IMR-90 (cell line): ENCODE data around the gene ZFPM1. TPM values are rescaled to one million over a fixed set of nuclear protein-coding genes. Genes with fewer than 3 reads are reported as not detected.

ENCODE experiments used
- ATAC-seq: fragments of 200-7000 bp; cut with Tn5 transposase; 2 replicates; pipeline ENCODE4 v1.9.1; 2020; ENCODE audit warnings: low read depth, mild to moderate bottlenecking, moderate library complexity
- BruUV-seq: library from RNA; stranded (reverse); fragments of 400-500 nt; replicated peaks from 2 replicates; lab custom pipeline; 2021; lab: Mats Ljungman, UMichigan
- CTCF ChIA-PET: fragments of 300-600 bp; formaldehyde crosslinking; extraction: SDS; loops from one replicate; lab custom pipeline; 2021; ENCODE audit warnings: antibody characterized with exemption; lab: Yijun Ruan, JAX
- POLR2A ChIA-PET: fragments of 300-600 bp; sonication (Branson Sonifier 250); formaldehyde crosslinking; loops from one replicate; lab custom pipeline; 2022; ENCODE audit warnings: antibody characterized with exemption; ENCODE audit not compliant: unreplicated experiment; lab: Charles Lee
- DNase-seq: peaks from one replicate; pipeline ENCODE4 v3.0.0; 2013
- H2AFZ ChIP-seq: replicated peaks from 2 replicates; pipeline ENCODE3; 2013; ENCODE audit warnings: low read length, mild to moderate bottlenecking; ENCODE audit not compliant: poor library complexity
- H2AK5ac ChIP-seq: 2 replicates; pipeline ENCODE4 v1.6.1; 2013; ENCODE audit warnings: low read depth, low read length, inconsistent platforms
- H2AK9ac ChIP-seq: replicated peaks from 2 replicates; pipeline ENCODE3; 2013; ENCODE audit warnings: mild to moderate bottlenecking, low read depth, low read length, moderate library complexity; ENCODE audit not compliant: poor library complexity
- H2BK120ac ChIP-seq: 2 replicates; pipeline ENCODE4 v1.6.1; 2013; ENCODE audit warnings: low read depth, low read length, inconsistent platforms
- H2BK15ac ChIP-seq: 3 replicates; pipeline ENCODE4 v1.6.1; 2013; ENCODE audit warnings: low read depth, low read length, inconsistent platforms
- H2BK20ac ChIP-seq: 2 replicates; pipeline ENCODE4 v1.6.1; 2013; ENCODE audit warnings: low read depth, mild to moderate bottlenecking, inconsistent platforms, low read length, moderate library complexity
- H2BK5ac ChIP-seq: 2 replicates; pipeline ENCODE4 v1.6.1; 2013; ENCODE audit warnings: mild to moderate bottlenecking, low read depth, low read length, inconsistent platforms; ENCODE audit not compliant: poor library complexity, severe bottlenecking
- H3K14ac ChIP-seq: replicated peaks from 2 replicates; pipeline ENCODE4 v1.6.1; 2013; ENCODE audit warnings: low read depth, low read length, inconsistent platforms
- H3K18ac ChIP-seq: 2 replicates; pipeline ENCODE4 v1.6.1; 2013; ENCODE audit warnings: low read depth, low read length, control low read depth
- H3K23ac ChIP-seq: 2 replicates; pipeline ENCODE4 v1.6.1; 2013; ENCODE audit warnings: low read depth, low read length, inconsistent platforms
- H3K27ac ChIP-seq: 2 replicates; pipeline ENCODE4 v1.5.1; 2013; ENCODE audit warnings: mild to moderate bottlenecking, control low read depth, low read length; ENCODE audit not compliant: insufficient read depth
- H3K27me3 ChIP-seq: 2 replicates; pipeline ENCODE4 v1.6.1; 2013; ENCODE audit warnings: low read length; ENCODE audit not compliant: control insufficient read depth, insufficient read depth
- H3K36me3 ChIP-seq: 2 replicates; pipeline ENCODE4 v1.6.1; 2013; ENCODE audit warnings: low read length, mixed read lengths; ENCODE audit not compliant: control insufficient read depth, insufficient read depth
- H3K4ac ChIP-seq: 2 replicates; pipeline ENCODE4 v1.6.1; 2013; ENCODE audit warnings: low read depth, low read length, inconsistent platforms
- H3K4me1 ChIP-seq: 2 replicates; pipeline ENCODE4 v1.6.1; 2013; ENCODE audit warnings: low read length, mixed read lengths; ENCODE audit not compliant: control insufficient read depth, insufficient read depth
- H3K4me2 ChIP-seq: 2 replicates; pipeline ENCODE4 v1.6.1; 2013; ENCODE audit warnings: low read depth, mild to moderate bottlenecking, control low read depth, low read length, moderate library complexity
- H3K4me3 ChIP-seq: 2 replicates; pipeline ENCODE4 v1.5.1; 2013; ENCODE audit warnings: low read depth, mild to moderate bottlenecking, control low read depth, low read length, moderate library complexity; ENCODE audit not compliant: insufficient read depth
- H3K56ac ChIP-seq: 2 replicates; pipeline ENCODE4 v1.6.1; 2013; ENCODE audit warnings: low read length, inconsistent platforms; ENCODE audit not compliant: insufficient read depth; ENCODE audit errors: extremely low read depth
- H3K79me1 ChIP-seq, 2 experiments: 2 replicates each; pipeline ENCODE4 v1.6.1; 2013; ENCODE audit warnings: low read length in 2 of 2, inconsistent platforms in 1 of 2, low read depth in 1 of 2
- H3K9ac ChIP-seq: 2 replicates; pipeline ENCODE4 v1.6.1; 2013; ENCODE audit warnings: low read depth, low read length, control low read depth
- H3K9me1 ChIP-seq: 2 replicates; pipeline ENCODE4 v1.6.1; 2013; ENCODE audit warnings: low read length, inconsistent platforms; ENCODE audit not compliant: insufficient read depth
- H3K9me3 ChIP-seq: 2 replicates; pipeline ENCODE4 v1.6.1; 2013; ENCODE audit warnings: low read length; ENCODE audit not compliant: control insufficient read depth, insufficient read depth
- H4K20me1 ChIP-seq: 2 replicates; pipeline ENCODE4 v1.6.1; 2013; ENCODE audit warnings: low read length, inconsistent platforms; ENCODE audit not compliant: insufficient read depth
- H4K5ac ChIP-seq: 2 replicates; pipeline ENCODE4 v1.6.1; 2013; ENCODE audit warnings: mild to moderate bottlenecking, low read depth, low read length, control low read depth
- H4K8ac ChIP-seq, 2 experiments: 2 replicates each; pipeline ENCODE4 v1.6.1; 2013; ENCODE audit warnings: low read depth in 2 of 2, low read length in 2 of 2, control low read depth in 1 of 2, inconsistent platforms in 1 of 2
- H4K91ac ChIP-seq: 2 replicates; pipeline ENCODE4 v1.6.1; 2013; ENCODE audit warnings: low read depth, low read length, inconsistent platforms; ENCODE audit not compliant: insufficient read depth
- BHLHE40 ChIP-seq: fragments of 150-350 bp; IDR thresholded peaks from 2 replicates; pipeline ENCODE4 v1.6.1; 2016; ENCODE audit warnings: mild to moderate bottlenecking, low read depth, low read length
- CTCF ChIP-seq: conservative IDR thresholded peaks from 2 replicates; pipeline ENCODE4 v1.5.1; 2012; ENCODE audit warnings: mild to moderate bottlenecking, low read depth, low read length, improper control_type of control experiment
- NFE2L2 ChIP-seq: fragments of 150-350 bp; IDR thresholded peaks from 2 replicates; pipeline ENCODE4 v1.6.1; 2016; ENCODE audit warnings: low read depth, mild to moderate bottlenecking, low read length
- WGBS, 2 experiments: methylation state at CpG; one replicate each; pipeline versions ENCODE4 v1.1.5 to v1.1.7; 2013; ENCODE audit warnings: missing lambda C conversion rate in 2 of 2; ENCODE audit not compliant: insufficient read length in 1 of 2; ENCODE audit errors: extremely low coverage in 2 of 2; 5-methylcytosine and 5-hydroxymethylcytosine counted together
- dilution Hi-C: fragments of 300-500 bp; cut with HindIII; formaldehyde crosslinking; loops from one replicate; pipeline ENCODE4 v1.14.3; 2018; ENCODE audit warnings: low sequenced_read_pairs; ENCODE audit not compliant: unreplicated experiment
- in situ Hi-C: fragments of 300-500 bp; cut with MboI; formaldehyde crosslinking; loops from 3 replicates; pipeline ENCODE4 v1.14.3; 2019; ENCODE audit warnings: low sequenced_read_pairs, inconsistent platforms, mixed read lengths
- intact Hi-C: fragments of 100-400 bp; cut with micrococcal nuclease; formaldehyde crosslinking; loops from 2 replicates; pipeline ENCODE4 v1.10.0; 2022
- polyA plus RNA-seq, 3 experiments: library from polyadenylated mRNA; depleted of rRNA; stranded (reverse); fragments of >200 nt; gene quantifications; 2 replicates each; pipeline ENCODE4 v1.2.3, GENCODE V29; 2012; ENCODE audit warnings: low replicate concordance in 1 of 3
- total RNA-seq: library from RNA; depleted of rRNA; stranded (reverse); fragments of >200 nt; gene quantifications from 2 replicates; pipeline ENCODE4 v1.2.3, GENCODE V29; 2012

The ZFPM1 gene
- total and polyA plus RNA-seq, 2 of the 4 experiments (the other 2 are of a cell fraction) = 0.36 to 1.1 TPM

GRCh38 chr16:88406096-88407041, 46.7 kb upstream of the ZFPM1 start:
- ChIA-PET CTCF (no interaction called here), POLR2A (no interaction called here)
- Histone ChIP-seq H2AFZ (peak overlapping the region; percentile 49), H2AK5ac (peak overlapping the region; percentile 64), H4K91ac (no peak overlapping the region), H3K23ac (no peak overlapping the region), H3K14ac (no peak overlapping the region), H3K9ac (no peak overlapping the region), H2BK15ac (no peak overlapping the region), H3K27me3 (no peaks in the 10 kb centered on the region), H2BK5ac (no peak overlapping the region), H3K27ac (peak overlapping the region; percentile 42; the same call in 1 of the 2 replicates), H3K56ac (no peak overlapping the region), H3K4me3 (no peak overlapping the region), H2BK20ac (no peak overlapping the region), H2BK120ac (no peak overlapping the region), H3K4me1 (peaks cover 22% of the 10 kb centered on the region; the same call in 1 of the 2 replicates), H2AK9ac (no peak overlapping the region), H3K4me2 (no peak overlapping the region), H3K79me1 (peaks cover 28 to 90% of the 10 kb centered on the region in 2 experiments), H4K5ac (no peak overlapping the region), H3K18ac (no peak overlapping the region), H4K20me1 (peaks cover 100% of the 10 kb centered on the region), H3K36me3 (peaks cover 49% of the 10 kb centered on the region), H4K8ac (no peak overlapping the region; a peak in 1 of 4 replicates), H3K9me1 (peaks cover 35% of the 10 kb centered on the region), H3K4ac (peak overlapping the region; percentile 40), H3K9me3 (no peaks in the 10 kb centered on the region)
- ATAC-seq (no peak), DNase-seq (no peak)
- dilution Hi-C loops = no loop called here
- intact Hi-C loops = no loop called here
- in situ Hi-C loops = no loop called here
- no peak for TF ChIP-seq BHLHE40
- no peak for TF ChIP-seq NFE2L2
- peak; percentile 23; the same call in 1 of the 2 replicates for TF ChIP-seq CTCF
- no TSS peak for BruUV-seq
- 76% methylated on average over 24 of the region's 39 CpGs; no CpG with 5 or more reads in 1 of the 2 experiments for WGBS, 2 experiments
